HepG2 (cell line): ENCODE measurements around the gene NPB. TPM values are rescaled to one million over a fixed set of nuclear protein-coding genes. Genes with fewer than 3 reads are reported as not detected.

ENCODE experiments used
- JDP2 ChIP-seq: sonication (generic); formaldehyde crosslinking; IDR thresholded peaks from 2 replicates; pipeline ENCODE4 v1.8.1; 2022; ENCODE audit warnings: missing genetic modification reagents, borderline replicate concordance
- MYNN ChIP-seq: sonication (generic); formaldehyde crosslinking; IDR thresholded peaks from 2 replicates; pipeline ENCODE4 v1.4.0; 2020; ENCODE audit warnings: mild to moderate bottlenecking, low read depth, missing genetic modification reagents
- NFATC3 ChIP-seq: sonication (generic); formaldehyde crosslinking; IDR thresholded peaks from 2 replicates; pipeline ENCODE4 v1.5.1; 2020; ENCODE audit warnings: mild to moderate bottlenecking, missing genetic modification reagents
- SALL2 ChIP-seq: sonication (generic); formaldehyde crosslinking; IDR thresholded peaks from 2 replicates; pipeline ENCODE4 v1.8.1; 2023; ENCODE audit warnings: mild to moderate bottlenecking, missing genetic modification reagents, inconsistent platforms
- SETDB1 ChIP-seq: sonication (generic); formaldehyde crosslinking; IDR thresholded peaks from 2 replicates; pipeline ENCODE4 v1.5.1; 2020; ENCODE audit warnings: missing genetic modification reagents, mild to moderate bottlenecking, borderline replicate concordance
- SRF ChIP-seq: IDR thresholded peaks from 2 replicates; pipeline ENCODE4 v1.6.1; 2011; ENCODE audit warnings: mild to moderate bottlenecking, low read depth, low read length, moderate library complexity
- ZFP41 ChIP-seq: sonication (generic); formaldehyde crosslinking; IDR thresholded peaks from 2 replicates; pipeline ENCODE4 v1.4.0; 2020; ENCODE audit warnings: mild to moderate bottlenecking, missing genetic modification reagents, borderline replicate concordance
- ZNF224 ChIP-seq: sonication (generic); formaldehyde crosslinking; IDR thresholded peaks from 2 replicates; pipeline ENCODE4 v1.5.0; 2020; ENCODE audit warnings: mild to moderate bottlenecking, missing genetic modification reagents
- ZNF274 ChIP-seq: sonication (generic); formaldehyde crosslinking; IDR thresholded peaks from 2 replicates; pipeline ENCODE4 v1.5.1; 2020; ENCODE audit warnings: mild to moderate bottlenecking, missing genetic modification reagents
- ZNF570 ChIP-seq: sonication (generic); formaldehyde crosslinking; IDR thresholded peaks from 2 replicates; pipeline ENCODE4 v1.4.0; 2020; ENCODE audit warnings: mild to moderate bottlenecking, missing genetic modification reagents, borderline replicate concordance
- polyA plus RNA-seq, 8 experiments: library from polyadenylated mRNA; depleted of rRNA in 3 of 8; stranded (reverse) in 7 of 8; unstranded in 1 of 8; fragments of >200 nt; fragmentation: Illumina TruSeq in 4 of 8; extraction: Trizol in 4 of 8; gene quantifications; 2 replicates each; pipeline versions ENCODE4 v1.2.1 to v1.2.3, GENCODE V29; 2011 to 2016; ENCODE audit warnings: low read depth in 4 of 8, missing spikeins in 1 of 8, mixed read lengths in 1 of 8; ENCODE audit not compliant: insufficient read depth in 1 of 8
- total RNA-seq, 5 experiments: library from RNA; depleted of rRNA; stranded (reverse); fragments of >200 nt; fragmentation: Illumina TruSeq; extraction: Trizol; gene quantifications; 2 replicates each; pipeline ENCODE4 v1.2.3, GENCODE V29; 2016; ENCODE audit warnings: low read depth in 1 of 5
- TF ChIP-seq, protein P1 (sequence below): sonication (generic); formaldehyde crosslinking; IDR thresholded peaks from one replicate; pipeline ENCODE4 v1.5.1; 2020; ENCODE audit warnings: mild to moderate bottlenecking, missing genetic modification reagents; ENCODE audit errors: not compliant biosample characterization
- TF ChIP-seq, protein P2 (sequence below): IDR thresholded peaks from 2 replicates; pipeline ENCODE4 v1.6.1; 2018; ENCODE audit warnings: missing genetic modification reagents, mild to moderate bottlenecking, missing compliant biosample characterization
- TF ChIP-seq, protein P3 (sequence below): sonication (generic); formaldehyde crosslinking; IDR thresholded peaks from 2 replicates; pipeline ENCODE4 v1.5.1; 2020; ENCODE audit warnings: missing genetic modification reagents, mild to moderate bottlenecking, borderline replicate concordance
- TF ChIP-seq, protein P4 (sequence below): sonication (generic); formaldehyde crosslinking; IDR thresholded peaks from 2 replicates; pipeline ENCODE4 v1.5.0; 2020; ENCODE audit warnings: mild to moderate bottlenecking, missing genetic modification reagents

The NPB gene
- total and polyA plus RNA-seq, 2 of the 13 experiments (the other 11 are each of a cell fraction or from before 2014, with no cell fraction given) = 0.11 to 0.93 TPM

DNA sequence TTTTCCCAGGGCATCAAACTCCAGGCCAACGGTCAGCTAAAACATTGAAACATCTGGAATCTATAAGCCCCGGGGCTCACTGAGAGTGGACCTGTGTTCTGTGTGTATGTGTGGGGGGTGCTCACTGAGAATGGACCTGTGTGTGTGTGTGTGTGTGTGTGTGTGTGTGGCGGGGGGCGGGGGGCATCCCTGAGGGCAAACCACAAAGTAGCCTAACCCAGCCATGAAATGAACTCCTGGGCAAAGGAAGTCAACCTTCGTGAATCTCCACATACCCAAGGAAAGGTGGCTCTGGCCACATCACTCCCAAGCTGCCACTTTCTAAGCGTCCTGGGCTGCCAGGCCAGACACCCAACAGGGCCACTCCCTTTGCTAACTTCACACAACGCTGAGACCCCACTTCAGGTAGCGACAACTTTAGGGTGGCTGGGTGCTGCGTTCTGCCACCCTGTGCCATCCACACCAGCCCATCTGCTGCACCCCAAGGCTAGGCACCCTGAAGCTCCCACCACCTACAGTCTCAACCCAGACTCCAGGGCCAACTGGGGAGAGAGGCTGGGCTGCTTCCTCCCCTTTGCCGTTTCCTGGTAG, 23.9 kb downstream of the NPB start (continued):
- TF ChIP-seq, protein P1, sequence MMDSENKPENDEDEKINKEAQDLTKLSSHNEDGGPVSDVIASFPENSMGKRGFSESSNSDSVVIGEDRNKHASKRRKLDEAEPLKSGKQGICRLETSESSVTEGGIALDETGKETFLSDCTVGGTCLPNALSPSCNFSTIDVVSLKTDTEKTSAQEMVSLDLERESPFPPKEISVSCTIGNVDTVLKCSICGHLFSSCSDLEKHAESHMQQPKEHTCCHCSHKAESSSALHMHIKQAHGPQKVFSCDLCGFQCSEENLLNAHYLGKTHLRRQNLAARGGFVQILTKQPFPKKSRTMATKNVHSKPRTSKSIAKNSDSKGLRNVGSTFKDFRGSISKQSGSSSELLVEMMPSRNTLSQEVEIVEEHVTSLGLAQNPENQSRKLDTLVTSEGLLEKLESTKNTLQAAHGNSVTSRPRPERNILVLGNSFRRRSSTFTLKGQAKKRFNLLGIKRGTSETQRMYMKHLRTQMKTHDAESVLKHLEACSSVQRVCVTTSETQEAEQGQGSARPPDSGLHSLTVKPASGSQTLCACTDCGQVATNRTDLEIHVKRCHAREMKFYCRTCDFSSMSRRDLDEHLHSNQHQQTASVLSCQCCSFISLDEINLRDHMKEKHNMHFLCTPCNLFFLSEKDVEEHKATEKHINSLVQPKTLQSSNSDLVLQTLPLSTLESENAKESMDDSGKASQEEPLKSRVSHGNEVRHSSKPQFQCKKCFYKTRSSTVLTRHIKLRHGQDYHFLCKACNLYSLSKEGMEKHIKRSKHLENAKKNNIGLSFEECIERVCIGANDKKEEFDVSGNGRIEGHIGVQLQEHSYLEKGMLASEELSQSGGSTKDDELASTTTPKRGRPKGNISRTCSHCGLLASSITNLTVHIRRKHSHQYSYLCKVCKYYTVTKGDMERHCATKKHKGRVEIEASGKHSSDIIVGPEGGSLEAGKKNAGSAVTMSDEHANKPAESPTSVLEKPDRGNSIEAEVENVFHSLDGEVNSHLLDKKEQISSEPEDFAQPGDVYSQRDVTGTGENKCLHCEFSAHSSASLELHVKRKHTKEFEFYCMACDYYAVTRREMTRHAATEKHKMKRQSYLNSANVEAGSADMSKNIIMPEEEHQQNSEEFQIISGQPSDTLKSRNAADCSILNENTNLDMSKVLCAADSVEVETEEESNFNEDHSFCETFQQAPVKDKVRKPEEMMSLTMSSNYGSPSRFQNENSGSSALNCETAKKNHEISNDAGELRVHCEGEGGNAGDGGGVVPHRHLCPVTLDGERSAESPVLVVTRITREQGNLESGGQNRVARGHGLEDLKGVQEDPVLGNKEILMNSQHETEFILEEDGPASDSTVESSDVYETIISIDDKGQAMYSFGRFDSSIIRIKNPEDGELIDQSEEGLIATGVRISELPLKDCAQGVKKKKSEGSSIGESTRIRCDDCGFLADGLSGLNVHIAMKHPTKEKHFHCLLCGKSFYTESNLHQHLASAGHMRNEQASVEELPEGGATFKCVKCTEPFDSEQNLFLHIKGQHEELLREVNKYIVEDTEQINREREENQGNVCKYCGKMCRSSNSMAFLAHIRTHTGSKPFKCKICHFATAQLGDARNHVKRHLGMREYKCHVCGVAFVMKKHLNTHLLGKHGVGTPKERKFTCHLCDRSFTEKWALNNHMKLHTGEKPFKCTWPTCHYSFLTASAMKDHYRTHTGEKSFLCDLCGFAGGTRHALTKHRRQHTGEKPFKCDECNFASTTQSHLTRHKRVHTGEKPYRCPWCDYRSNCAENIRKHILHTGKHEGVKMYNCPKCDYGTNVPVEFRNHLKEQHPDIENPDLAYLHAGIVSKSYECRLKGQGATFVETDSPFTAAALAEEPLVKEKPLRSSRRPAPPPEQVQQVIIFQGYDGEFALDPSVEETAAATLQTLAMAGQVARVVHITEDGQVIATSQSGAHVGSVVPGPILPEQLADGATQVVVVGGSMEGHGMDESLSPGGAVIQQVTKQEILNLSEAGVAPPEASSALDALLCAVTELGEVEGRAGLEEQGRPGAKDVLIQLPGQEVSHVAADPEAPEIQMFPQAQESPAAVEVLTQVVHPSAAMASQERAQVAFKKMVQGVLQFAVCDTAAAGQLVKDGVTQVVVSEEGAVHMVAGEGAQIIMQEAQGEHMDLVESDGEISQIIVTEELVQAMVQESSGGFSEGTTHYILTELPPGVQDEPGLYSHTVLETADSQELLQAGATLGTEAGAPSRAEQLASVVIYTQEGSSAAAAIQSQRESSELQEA (CRISPR knock-in tag) = no peak
- TF ChIP-seq, protein P2, sequence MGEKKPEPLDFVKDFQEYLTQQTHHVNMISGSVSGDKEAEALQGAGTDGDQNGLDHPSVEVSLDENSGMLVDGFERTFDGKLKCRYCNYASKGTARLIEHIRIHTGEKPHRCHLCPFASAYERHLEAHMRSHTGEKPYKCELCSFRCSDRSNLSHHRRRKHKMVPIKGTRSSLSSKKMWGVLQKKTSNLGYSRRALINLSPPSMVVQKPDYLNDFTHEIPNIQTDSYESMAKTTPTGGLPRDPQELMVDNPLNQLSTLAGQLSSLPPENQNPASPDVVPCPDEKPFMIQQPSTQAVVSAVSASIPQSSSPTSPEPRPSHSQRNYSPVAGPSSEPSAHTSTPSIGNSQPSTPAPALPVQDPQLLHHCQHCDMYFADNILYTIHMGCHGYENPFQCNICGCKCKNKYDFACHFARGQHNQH = no peak
- TF ChIP-seq, protein P3, sequence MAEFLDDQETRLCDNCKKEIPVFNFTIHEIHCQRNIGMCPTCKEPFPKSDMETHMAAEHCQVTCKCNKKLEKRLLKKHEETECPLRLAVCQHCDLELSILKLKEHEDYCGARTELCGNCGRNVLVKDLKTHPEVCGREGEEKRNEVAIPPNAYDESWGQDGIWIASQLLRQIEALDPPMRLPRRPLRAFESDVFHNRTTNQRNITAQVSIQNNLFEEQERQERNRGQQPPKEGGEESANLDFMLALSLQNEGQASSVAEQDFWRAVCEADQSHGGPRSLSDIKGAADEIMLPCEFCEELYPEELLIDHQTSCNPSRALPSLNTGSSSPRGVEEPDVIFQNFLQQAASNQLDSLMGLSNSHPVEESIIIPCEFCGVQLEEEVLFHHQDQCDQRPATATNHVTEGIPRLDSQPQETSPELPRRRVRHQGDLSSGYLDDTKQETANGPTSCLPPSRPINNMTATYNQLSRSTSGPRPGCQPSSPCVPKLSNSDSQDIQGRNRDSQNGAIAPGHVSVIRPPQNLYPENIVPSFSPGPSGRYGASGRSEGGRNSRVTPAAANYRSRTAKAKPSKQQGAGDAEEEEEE (CRISPR knock-in tag) = no peak
- 0 out of 2 replicates have a peak, but pooled peaks have one; percentile 3 for TF ChIP-seq MYNN (CRISPR knock-in tag)
- TF ChIP-seq ZNF224 (CRISPR knock-in tag) = no peak
- TF ChIP-seq NFATC3 = peak; percentile 59; the same call in 1 of the 2 replicates
- TF ChIP-seq, protein P4, sequence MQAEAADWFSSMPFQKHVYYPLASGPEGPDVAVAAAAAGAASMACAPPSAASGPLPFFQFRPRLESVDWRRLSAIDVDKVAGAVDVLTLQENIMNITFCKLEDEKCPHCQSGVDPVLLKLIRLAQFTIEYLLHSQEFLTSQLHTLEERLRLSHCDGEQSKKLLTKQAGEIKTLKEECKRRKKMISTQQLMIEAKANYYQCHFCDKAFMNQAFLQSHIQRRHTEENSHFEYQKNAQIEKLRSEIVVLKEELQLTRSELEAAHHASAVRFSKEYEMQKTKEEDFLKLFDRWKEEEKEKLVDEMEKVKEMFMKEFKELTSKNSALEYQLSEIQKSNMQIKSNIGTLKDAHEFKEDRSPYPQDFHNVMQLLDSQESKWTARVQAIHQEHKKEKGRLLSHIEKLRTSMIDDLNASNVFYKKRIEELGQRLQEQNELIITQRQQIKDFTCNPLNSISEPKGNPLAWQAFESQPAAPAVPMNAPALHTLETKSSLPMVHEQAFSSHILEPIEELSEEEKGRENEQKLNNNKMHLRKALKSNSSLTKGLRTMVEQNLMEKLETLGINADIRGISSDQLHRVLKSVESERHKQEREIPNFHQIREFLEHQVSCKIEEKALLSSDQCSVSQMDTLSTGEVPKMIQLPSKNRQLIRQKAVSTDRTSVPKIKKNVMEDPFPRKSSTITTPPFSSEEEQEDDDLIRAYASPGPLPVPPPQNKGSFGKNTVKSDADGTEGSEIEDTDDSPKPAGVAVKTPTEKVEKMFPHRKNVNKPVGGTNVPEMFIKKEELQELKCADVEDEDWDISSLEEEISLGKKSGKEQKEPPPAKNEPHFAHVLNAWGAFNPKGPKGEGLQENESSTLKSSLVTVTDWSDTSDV (CRISPR knock-in tag) = no peak
- no peak for TF ChIP-seq JDP2 (CRISPR knock-in tag)
- TF ChIP-seq SETDB1 (CRISPR knock-in tag) = no peak
- peak; percentile 84 for TF ChIP-seq ZNF274 (CRISPR knock-in tag)
- no peak for TF ChIP-seq ZNF570 (CRISPR knock-in tag)
- no peak for TF ChIP-seq SRF
- no peak for TF ChIP-seq SALL2
- peak; percentile 23; the same call in 1 of the 2 replicates for TF ChIP-seq ZFP41 (CRISPR knock-in tag)
